Measurements from ENCODE around the gene TAGLN3.

The TAGLN3 gene

DNA sequence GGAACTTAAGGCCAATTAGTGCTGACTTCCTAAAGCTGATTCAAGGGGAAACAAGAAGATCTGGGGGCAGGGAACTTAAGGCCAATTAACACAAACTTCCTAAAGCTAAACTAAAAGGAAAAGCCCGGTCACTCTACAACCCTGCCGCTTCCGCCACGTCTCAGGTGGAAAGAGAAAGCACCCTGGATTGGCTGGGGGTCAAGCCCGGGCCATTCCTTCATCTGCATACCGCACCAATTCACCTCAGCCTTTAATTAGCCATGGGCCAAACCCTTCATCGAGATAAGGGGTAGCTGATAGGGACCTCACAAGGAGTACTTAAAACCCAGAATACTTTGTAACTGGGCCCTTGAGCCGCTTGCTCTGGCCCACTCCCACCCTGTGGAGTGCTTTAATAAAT lies 50.2 kb downstream of the TAGLN3 start:
- DNase-seq (ENCODE audit: low spot score) = no peak

- no peak for DNase-seq (ENCODE audit: low spot score)
Observed at GRCh38 chr3:112053229-112053628, 54.5 kb downstream of the TAGLN3 start.

DNA sequence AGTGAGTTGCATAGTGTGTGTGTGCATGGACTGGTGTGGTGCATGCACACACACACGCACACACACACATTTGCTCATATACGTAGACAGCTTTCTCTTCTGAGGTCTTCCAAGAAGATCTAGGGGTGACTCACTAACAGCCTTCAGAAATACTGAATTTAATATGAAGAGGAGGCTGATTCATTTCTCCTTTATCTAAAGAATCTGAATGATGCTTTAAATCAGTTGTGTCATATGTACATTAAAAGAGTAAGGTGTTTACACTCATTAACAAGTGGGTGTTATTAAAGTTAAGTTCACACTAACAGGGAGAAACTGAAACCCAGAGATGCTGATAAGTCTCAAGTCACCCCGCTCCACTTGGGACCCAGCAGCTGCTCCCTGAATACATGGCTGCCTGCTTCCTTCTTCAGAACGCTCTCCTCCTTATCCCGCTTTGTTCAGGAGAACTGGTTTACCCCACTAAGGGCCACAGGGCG lies 57.8 kb downstream of the TAGLN3 start:
- DNase-seq (ENCODE audit: low spot score) = no peak

- DNase-seq (ENCODE audit: low spot score) = no peak
Observed at GRCh38 chr3:112059497-112059896, 60.8 kb downstream of the TAGLN3 start.

DNA sequence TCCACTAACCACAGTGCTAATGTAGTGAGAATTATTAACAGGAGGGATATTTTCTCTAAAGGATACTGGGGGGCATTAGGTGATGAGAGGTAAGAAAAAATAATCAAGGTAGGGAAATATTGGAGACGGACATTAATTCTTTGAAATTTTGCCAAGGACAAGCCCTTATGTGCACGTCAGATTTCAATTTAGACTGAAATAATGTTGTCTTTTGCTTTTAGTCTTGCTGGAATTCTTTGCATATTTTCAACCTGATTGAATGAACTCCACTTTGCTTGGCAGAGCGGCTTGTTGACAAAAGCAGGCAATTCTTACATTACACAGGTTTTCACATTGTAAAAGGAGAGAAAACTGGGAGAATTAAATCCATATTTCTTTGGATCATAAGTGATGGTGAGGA lies 62.4 kb downstream of the TAGLN3 start:
- DNase-seq (ENCODE audit: low spot score) = no peak

Measured in cerebellar cortex (tissue), 1 donor.